H9 (cell line): ENCODE measurements around the gene WNT3A. TPM values are rescaled to one million over a fixed set of nuclear protein-coding genes. Genes with fewer than 3 reads are reported as not detected.

ENCODE experiments used
- DNase-seq: peaks from one replicate; pipeline ENCODE4 v3.0.0-alpha.2; 2017
- H2AFZ ChIP-seq: one replicate; pipeline ENCODE4 v1.6.1; 2013; ENCODE audit warnings: mild to moderate bottlenecking, low read length, control low read depth, moderate library complexity
- H2AK5ac ChIP-seq: 2 replicates; pipeline ENCODE4 v1.6.1; 2013; ENCODE audit warnings: low read length, control low read depth, mixed read lengths; ENCODE audit not compliant: insufficient read length
- H2BK120ac ChIP-seq: one replicate; pipeline ENCODE4 v1.6.1; 2013; ENCODE audit warnings: low read depth, mild to moderate bottlenecking, low read length, control low read depth, inconsistent platforms; ENCODE audit not compliant: poor library complexity, severe bottlenecking
- H2BK12ac ChIP-seq: 2 replicates; pipeline ENCODE4 v1.6.1; 2013; ENCODE audit warnings: low read length, control low read depth, mixed read lengths, low read depth; ENCODE audit not compliant: insufficient read length
- H2BK15ac ChIP-seq: 2 replicates; pipeline ENCODE4 v1.6.1; 2013; ENCODE audit warnings: low read depth, low read length, control low read depth
- H2BK20ac ChIP-seq: one replicate; pipeline ENCODE4 v1.6.1; 2013; ENCODE audit warnings: low read depth, mild to moderate bottlenecking, low read length, control low read depth, inconsistent platforms; ENCODE audit not compliant: poor library complexity, severe bottlenecking
- H2BK5ac ChIP-seq: 2 replicates; pipeline ENCODE4 v1.6.1; 2013; ENCODE audit warnings: low read length, control low read depth, mixed read lengths; ENCODE audit not compliant: insufficient read length
- H3K14ac ChIP-seq: 2 replicates; pipeline ENCODE4 v1.6.1; 2013; ENCODE audit warnings: low read length, control low read depth; ENCODE audit not compliant: insufficient read depth
- H3K18ac ChIP-seq: 2 replicates; pipeline ENCODE4 v1.6.1; 2013; ENCODE audit warnings: low read depth, mild to moderate bottlenecking, mixed read lengths, low read length, control low read depth; ENCODE audit not compliant: insufficient read length
- H3K23ac ChIP-seq: 2 replicates; pipeline ENCODE4 v1.6.1; 2013; ENCODE audit warnings: low read length, control low read depth, mixed read lengths, low read depth; ENCODE audit not compliant: insufficient read length
- H3K23me2 ChIP-seq: 2 replicates; pipeline ENCODE4 v1.6.1; 2013; ENCODE audit warnings: low read depth, mild to moderate bottlenecking, mixed read lengths, low read length, control low read depth; ENCODE audit not compliant: insufficient read length, poor library complexity, severe bottlenecking
- H3K27ac ChIP-seq: 2 replicates; pipeline ENCODE4 v1.5.1; 2013; ENCODE audit warnings: low read length, control low read depth, mixed read lengths, low read depth; ENCODE audit not compliant: insufficient read length
- H3K27me3 ChIP-seq: 2 replicates; pipeline ENCODE4 v1.6.1; 2013; ENCODE audit warnings: low read length, control low read depth, inconsistent platforms; ENCODE audit not compliant: insufficient read depth
- H3K4ac ChIP-seq: 2 replicates; pipeline ENCODE4 v1.6.1; 2013; ENCODE audit warnings: low read depth, mild to moderate bottlenecking, control low read depth, inconsistent platforms, low read length, moderate library complexity
- H3K4me1 ChIP-seq: 2 replicates; pipeline ENCODE4 v1.6.1; 2013; ENCODE audit warnings: low read length, control low read depth, inconsistent platforms; ENCODE audit not compliant: insufficient read depth
- H3K4me2 ChIP-seq: 2 replicates; pipeline ENCODE4 v1.6.1; 2013; ENCODE audit warnings: low read length, control low read depth, mixed read lengths; ENCODE audit not compliant: insufficient read length, insufficient read depth
- H3K56ac ChIP-seq: 2 replicates; pipeline ENCODE4 v1.6.1; 2013; ENCODE audit warnings: low read depth, mild to moderate bottlenecking, mixed read lengths, low read length, control low read depth; ENCODE audit not compliant: insufficient read length
- H3K79me1 ChIP-seq: 2 replicates; pipeline ENCODE4 v1.6.1; 2013; ENCODE audit warnings: low read depth, mild to moderate bottlenecking, moderate library complexity, low read length, control low read depth, inconsistent platforms; ENCODE audit not compliant: insufficient read depth, poor library complexity, severe bottlenecking
- H3K79me2 ChIP-seq: 2 replicates; pipeline ENCODE4 v1.6.1; 2013; ENCODE audit warnings: low read length, control low read depth, inconsistent platforms; ENCODE audit not compliant: insufficient read depth
- H3K9ac ChIP-seq: 2 replicates; pipeline ENCODE4 v1.6.1; 2013; ENCODE audit warnings: low read length, control low read depth, mixed read lengths; ENCODE audit not compliant: insufficient read length; ENCODE audit errors: extremely low read depth
- H3K9me3 ChIP-seq: one replicate; pipeline ENCODE4 v1.6.1; 2013; ENCODE audit warnings: low read depth, low read length, inconsistent platforms; ENCODE audit not compliant: control insufficient read depth
- H3T11ph ChIP-seq: one replicate; pipeline ENCODE4 v1.6.1; 2013; ENCODE audit warnings: mild to moderate bottlenecking, low read length, control low read depth, inconsistent platforms
- H4K20me1 ChIP-seq: one replicate; pipeline ENCODE4 v1.6.1; 2013; ENCODE audit not compliant: control insufficient read depth, insufficient read length, insufficient read depth
- H4K5ac ChIP-seq: 2 replicates; pipeline ENCODE4 v1.6.1; 2013; ENCODE audit warnings: low read depth, mild to moderate bottlenecking, mixed read lengths, low read length, control low read depth; ENCODE audit not compliant: insufficient read length
- H4K8ac ChIP-seq: replicated peaks from 2 replicates; pipeline ENCODE4 v1.6.1; 2013; ENCODE audit warnings: low read length, control low read depth, mixed read lengths, low read depth; ENCODE audit not compliant: insufficient read length
- H4K91ac ChIP-seq: 2 replicates; pipeline ENCODE4 v1.6.1; 2013; ENCODE audit warnings: low read depth, mild to moderate bottlenecking, moderate library complexity, mixed read lengths, low read length, control low read depth; ENCODE audit not compliant: insufficient read length
- H3K27ac Mint-ChIP-seq, 3 experiments: 2 replicates in 2 of 3; 3 replicates in 1 of 3; pipeline ENCODE4 v1.8.0; 2020 to 2021; ENCODE audit warnings: mixed read lengths in 3 of 3, mild to moderate bottlenecking in 1 of 3, moderate library complexity in 1 of 3
- H3K27me3 Mint-ChIP-seq: 2 replicates; pipeline ENCODE4 v1.8.0; 2021; ENCODE audit warnings: low read depth, mild to moderate bottlenecking, moderate library complexity, mixed read lengths
- H3K36me3 Mint-ChIP-seq, 3 experiments: 2 replicates in 2 of 3; 3 replicates in 1 of 3; pipeline ENCODE4 v1.8.0; 2020 to 2021; ENCODE audit warnings: low read depth in 3 of 3, mixed read lengths in 3 of 3; ENCODE audit not compliant: insufficient read depth in 1 of 3
- H3K4me1 Mint-ChIP-seq, 2 experiments: 2 replicates each; pipeline ENCODE4 v1.8.0; 2020; ENCODE audit warnings: mixed read lengths in 2 of 2
- H3K4me3 Mint-ChIP-seq, 2 experiments: 2 replicates in 1 of 2; 3 replicates in 1 of 2; pipeline ENCODE4 v1.8.0; 2020 to 2021; ENCODE audit warnings: mild to moderate bottlenecking in 2 of 2, mixed read lengths in 2 of 2, moderate library complexity in 1 of 2
- H3K9me3 Mint-ChIP-seq, 2 experiments: 2 replicates in 1 of 2; 3 replicates in 1 of 2; pipeline ENCODE4 v1.8.0; 2020; ENCODE audit warnings: mild to moderate bottlenecking in 2 of 2, mixed read lengths in 2 of 2, moderate library complexity in 1 of 2
- WGBS: extraction: QIAGEN DNeasy Blood & Tissue Kit; methylation state at CpG from one replicate; pipeline ENCODE4 v1.1.7; 2013; ENCODE audit warnings: missing lambda C conversion rate, low lambda C conversion rate, mixed read lengths; ENCODE audit not compliant: insufficient read length; ENCODE audit errors: extremely low coverage; 5-methylcytosine and 5-hydroxymethylcytosine counted together
- total RNA-seq: library from RNA; stranded (reverse); gene quantifications from 2 replicates; pipeline ENCODE4 v1.2.1, GENCODE V29; 2021
- TF ChIP-seq, protein P1 (sequence below): fragments of 200-600 bp; sonication (generic); conservative IDR thresholded peaks from 3 replicates; pipeline ENCODE4 v1.8.0; 2021; ENCODE audit warnings: antibody characterized with exemption, mild to moderate bottlenecking

The WNT3A gene
- total RNA-seq, 1 experiment from 2014 or later: 0.17 TPM

GRCh38 chr1:228096416-228097332, 89.9 kb downstream of the WNT3A start:
- Histone ChIP-seq H3K14ac (no peak overlapping the region), H3K23ac (no peak overlapping the region), H2BK120ac (no peak overlapping the region), H3K9me3 (no peaks in the 10 kb centered on the region), H2AK5ac (no peak overlapping the region), H3K9ac (no peak overlapping the region), H2AFZ (no peak overlapping the region), H2BK5ac (no peak overlapping the region), H4K5ac (no peak overlapping the region), H3K23me2 (no peaks in the 10 kb centered on the region), H2BK20ac (no peak overlapping the region), H3K79me1 (peaks cover 8% of the 10 kb centered on the region), H3K18ac (no peak overlapping the region), H3K4me1 (no peaks in the 10 kb centered on the region), H3K4ac (no peak overlapping the region), H3K27ac (no peak overlapping the region), H4K20me1 (no peaks in the 10 kb centered on the region), H4K8ac (no peak overlapping the region), H2BK15ac (no peak overlapping the region), H3K4me2 (no peak overlapping the region), H3T11ph (no peak overlapping the region), H4K91ac (no peak overlapping the region), H3K27me3 (no peaks in the 10 kb centered on the region), H2BK12ac (no peak overlapping the region), H3K79me2 (peaks cover 40% of the 10 kb centered on the region), H3K56ac (no peak overlapping the region)
- WGBS: no CpG with 5 or more reads among the region's 13 CpGs
- Mint-ChIP-seq H3K27ac (no peak overlapping the region), H3K4me3 (no peak overlapping the region; a peak in 1 of 5 replicates), H3K9me3 (peaks cover 8 to 11% of the 10 kb centered on the region in 2 experiments), H3K36me3 (peaks cover 42 to 76% (median 67%) of the 10 kb centered on the region in 3 experiments), H3K27me3 (no peaks in the 10 kb centered on the region), H3K4me1 (peaks cover 8 to 16% of the 10 kb centered on the region in 2 experiments)
- DNase-seq: peak; percentile 22
- TF ChIP-seq, protein P1, sequence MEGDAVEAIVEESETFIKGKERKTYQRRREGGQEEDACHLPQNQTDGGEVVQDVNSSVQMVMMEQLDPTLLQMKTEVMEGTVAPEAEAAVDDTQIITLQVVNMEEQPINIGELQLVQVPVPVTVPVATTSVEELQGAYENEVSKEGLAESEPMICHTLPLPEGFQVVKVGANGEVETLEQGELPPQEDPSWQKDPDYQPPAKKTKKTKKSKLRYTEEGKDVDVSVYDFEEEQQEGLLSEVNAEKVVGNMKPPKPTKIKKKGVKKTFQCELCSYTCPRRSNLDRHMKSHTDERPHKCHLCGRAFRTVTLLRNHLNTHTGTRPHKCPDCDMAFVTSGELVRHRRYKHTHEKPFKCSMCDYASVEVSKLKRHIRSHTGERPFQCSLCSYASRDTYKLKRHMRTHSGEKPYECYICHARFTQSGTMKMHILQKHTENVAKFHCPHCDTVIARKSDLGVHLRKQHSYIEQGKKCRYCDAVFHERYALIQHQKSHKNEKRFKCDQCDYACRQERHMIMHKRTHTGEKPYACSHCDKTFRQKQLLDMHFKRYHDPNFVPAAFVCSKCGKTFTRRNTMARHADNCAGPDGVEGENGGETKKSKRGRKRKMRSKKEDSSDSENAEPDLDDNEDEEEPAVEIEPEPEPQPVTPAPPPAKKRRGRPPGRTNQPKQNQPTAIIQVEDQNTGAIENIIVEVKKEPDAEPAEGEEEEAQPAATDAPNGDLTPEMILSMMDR: no peak
